Stimulated activated CD4-positive, alpha-beta T cell treated with anti-CD3 and anti-CD28 coated beads, Interleukin-15, amount 100 ng/mL, for 1 hour (primary cell): ENCODE results near the gene EPG5.

Source experiments
- DNase-seq, 2 donors: peaks; one replicate each; pipeline ENCODE4 v3.0.0-alpha.2; 2020; ENCODE audit warnings: low read depth in 1 of 2, low spot score in 1 of 2

EPG5 gene

GRCh38 chr18:45916302-45916701, 50.8 kb downstream of the EPG5 start:
- DNase-seq, result no peak

GRCh38 chr18:45913276-45913675, 53.9 kb downstream of the EPG5 start:
- no peak for DNase-seq

- DNase-seq, result peak; percentile 26 to 49
Observed at GRCh38 chr18:45910405-45911023, 56.6 kb downstream of the EPG5 start.

- DNase-seq, result no peak
Observed at GRCh38 chr18:45901654-45902210, 65.4 kb downstream of the EPG5 start.

- no peak for DNase-seq
Observed at GRCh38 chr18:45900623-45901022, 66.5 kb downstream of the EPG5 start.

GRCh38 chr18:45896991-45897390, 70.1 kb downstream of the EPG5 start:
- no peak for DNase-seq

- no peak for DNase-seq
Observed at GRCh38 chr18:45896452-45896851, 70.7 kb downstream of the EPG5 start.

- no peak for DNase-seq
Observed at GRCh38 chr18:45895339-45895738, 71.8 kb downstream of the EPG5 start.

GRCh38 chr18:45894818-45895217, 72.3 kb downstream of the EPG5 start:
- no peak for DNase-seq

GRCh38 chr18:45891806-45892205, 75.3 kb downstream of the EPG5 start:
- DNase-seq, result no peak

GRCh38 chr18:45890606-45891005, 76.5 kb downstream of the EPG5 start:
- DNase-seq, result no peak

GRCh38 chr18:45889419-45890064, 77.6 kb downstream of the EPG5 start:
- DNase-seq, result no peak

GRCh38 chr18:45887585-45887984, 79.5 kb downstream of the EPG5 start:
- DNase-seq, result no peak

- no peak for DNase-seq
Observed at GRCh38 chr18:45880876-45881558, 86.1 kb downstream of the EPG5 start.

- DNase-seq, result peak; percentile 51 to 70
Observed at GRCh38 chr18:45879681-45880655, 87.2 kb downstream of the EPG5 start.

GRCh38 chr18:45877403-45877802, 89.7 kb downstream of the EPG5 start:
- no peak for DNase-seq

- no peak for DNase-seq
Observed at GRCh38 chr18:45876161-45876560, 91.0 kb downstream of the EPG5 start.

- DNase-seq, result peak in 1 of 2 donors; percentile 26
Observed at GRCh38 chr18:45874491-45875184, 92.5 kb downstream of the EPG5 start.

- DNase-seq, result no peak
Observed at GRCh38 chr18:45871431-45872084, 95.6 kb downstream of the EPG5 start.

GRCh38 chr18:45870419-45870818, 96.7 kb downstream of the EPG5 start:
- DNase-seq, result no peak
